Endothelial cell of umbilical vein (primary cell): Measurements from ENCODE around the gene TJP3. TPM values are rescaled to one million over a fixed set of nuclear protein-coding genes. Genes with fewer than 3 reads are reported as not detected.

Experiments
- BruUV-seq: library from RNA; stranded (reverse); fragments of 400-500 nt; replicated peaks from 2 replicates; lab custom pipeline; 2021; lab: Mats Ljungman, UMichigan
- CTCF ChIA-PET: fragments of 300-600, 350-600 bp; sonication (Branson Sonifier 250); formaldehyde crosslinking; loops from one replicate; lab custom pipeline; 2021; ENCODE audit warnings: antibody characterized with exemption, inconsistent platforms; lab: Charles Lee
- POLR2A ChIA-PET: fragments of 300-600, 350-600 bp; sonication (Branson Sonifier 250); formaldehyde crosslinking; loops from one replicate; lab custom pipeline; 2021; ENCODE audit warnings: antibody characterized with exemption, inconsistent platforms; lab: Charles Lee
- DNase-seq: peaks from one replicate; pipeline ENCODE4 v3.0.0-alpha.2; 2011; ENCODE audit warnings: low read depth, low spot score
- FAIRE-seq: peaks from 2 replicates; lab custom pipeline; 2011; peaks lifted over from hg19 to GRCh38; lab: Jason Lieb, UNC
- H2AFZ ChIP-seq: 2 replicates; pipeline ENCODE4 v1.6.0; 2012; ENCODE audit warnings: low read depth, low read length, control low read depth, inconsistent platforms
- H3K27ac ChIP-seq: 2 replicates; pipeline ENCODE4 v1.5.1; 2011; ENCODE audit warnings: low read depth, mild to moderate bottlenecking, control low read depth, low read length, moderate library complexity; ENCODE audit not compliant: insufficient read depth
- H3K27me3 ChIP-seq, 2 experiments: 2 replicates each; pipeline versions ENCODE4 v1.6.0 to v1.6.1; 2011; ENCODE audit warnings: low read length in 2 of 2, mixed read lengths in 1 of 2; ENCODE audit not compliant: control insufficient read depth in 2 of 2, insufficient read depth in 2 of 2
- H3K36me3 ChIP-seq, 2 experiments: 2 replicates in 1 of 2; 3 replicates in 1 of 2; pipeline ENCODE4 v1.5.1; 2011; ENCODE audit warnings: low read length in 2 of 2, mild to moderate bottlenecking in 1 of 2, moderate library complexity in 1 of 2; ENCODE audit not compliant: control insufficient read depth in 2 of 2, insufficient read depth in 2 of 2; ENCODE audit errors: extremely low read depth in 1 of 2
- H3K4me1 ChIP-seq: 3 replicates; pipeline ENCODE4 v1.5.1; 2011; ENCODE audit warnings: mild to moderate bottlenecking, low read length; ENCODE audit not compliant: control insufficient read depth, insufficient read depth; ENCODE audit errors: extremely low read depth
- H3K4me2 ChIP-seq: 2 replicates; pipeline ENCODE4 v1.6.1; 2011; ENCODE audit warnings: low read length, control low read depth, mixed read lengths; ENCODE audit not compliant: insufficient read depth
- H3K4me3 ChIP-seq, 3 experiments: fragments of 200-600 bp in 1 of 3; sonication (generic), shearing (Covaris generic) in 1 of 3; replicated peaks in 1 of 3; 2 replicates each; pipeline ENCODE4 v1.5.1; 2011 to 2016; ENCODE audit warnings: control low read depth in 3 of 3, low read length in 3 of 3, mild to moderate bottlenecking in 2 of 3, inconsistent platforms in 1 of 3, low read depth in 1 of 3, moderate library complexity in 1 of 3; ENCODE audit not compliant: insufficient read depth in 1 of 3
- H3K79me2 ChIP-seq: 2 replicates; pipeline ENCODE4 v1.6.0; 2012; ENCODE audit warnings: low read length, inconsistent platforms; ENCODE audit not compliant: control insufficient read depth, insufficient read depth
- H3K9ac ChIP-seq: replicated peaks from 2 replicates; pipeline ENCODE3; 2011; ENCODE audit warnings: low read length, control low read depth; ENCODE audit not compliant: insufficient read depth; ENCODE audit errors: extremely low read depth
- H3K9me1 ChIP-seq: replicated peaks from 3 replicates; pipeline ENCODE4 v1.6.0; 2011; ENCODE audit warnings: mild to moderate bottlenecking, low read length; ENCODE audit not compliant: control insufficient read depth, insufficient read depth; ENCODE audit errors: extremely low read depth
- H3K9me3 ChIP-seq: replicated peaks from 2 replicates; pipeline ENCODE4 v1.5.1; 2012; ENCODE audit warnings: low read length, inconsistent platforms; ENCODE audit not compliant: control insufficient read depth, insufficient read depth
- H4K20me1 ChIP-seq: replicated peaks from 2 replicates; pipeline ENCODE3; 2011; ENCODE audit warnings: mild to moderate bottlenecking, low read length; ENCODE audit not compliant: control insufficient read depth, insufficient read depth; ENCODE audit errors: extremely low read depth
- FOS ChIP-seq: IDR thresholded peaks from 2 replicates; pipeline ENCODE4 v1.6.1; 2011; ENCODE audit warnings: mild to moderate bottlenecking, low read length, moderate library complexity, borderline replicate concordance; ENCODE audit not compliant: insufficient read depth
- GATA2 ChIP-seq: IDR thresholded peaks from 2 replicates; pipeline ENCODE4 v1.7.0; 2011; ENCODE audit warnings: low read depth, mild to moderate bottlenecking, moderate library complexity, mixed read lengths, low read length; ENCODE audit not compliant: insufficient read length, insufficient read depth
- JUN ChIP-seq: IDR thresholded peaks from 2 replicates; pipeline ENCODE4 v1.6.1; 2011; ENCODE audit warnings: borderline replicate concordance, low read depth; ENCODE audit not compliant: insufficient read length, insufficient read depth
- MYC ChIP-seq: IDR thresholded peaks from one replicate; pipeline ENCODE4 v1.6.1; 2011; ENCODE audit warnings: mild to moderate bottlenecking, low read depth, low read length
- POLR2A ChIP-seq: IDR thresholded peaks from 2 replicates; pipeline ENCODE4 v1.6.1; 2012; ENCODE audit warnings: low read depth, mild to moderate bottlenecking, control low read depth, low read length
- POLR2AphosphoS5 ChIP-seq: IDR thresholded peaks from 2 replicates; pipeline ENCODE4 v1.6.1; 2012; ENCODE audit warnings: low read depth, mild to moderate bottlenecking, control low read depth, low read length, moderate library complexity; ENCODE audit not compliant: insufficient read depth
- dilution Hi-C: fragments of 300-500 bp; cut with MboI; formaldehyde crosslinking; loops from one replicate; pipeline ENCODE4 v1.15.0; 2019; ENCODE audit warnings: low sequenced_read_pairs; ENCODE audit not compliant: extremely low pct_ligation_motif_present
- intact Hi-C: fragments of 100-400 bp; cut with micrococcal nuclease; formaldehyde crosslinking; loops from one replicate; pipeline ENCODE4 v1.10.0; 2022
- polyA plus RNA-seq, 4 experiments: library from polyadenylated mRNA; depleted of rRNA in 3 of 4; stranded (reverse) in 3 of 4; unstranded in 1 of 4; fragments of >200 nt; gene quantifications; 2 replicates each; pipeline versions ENCODE4 v1.2.1 to v1.2.3, GENCODE V29; 2011 to 2012; ENCODE audit warnings: missing spikeins in 1 of 4
- total RNA-seq: library from RNA; stranded (reverse); gene quantifications from 2 replicates; pipeline ENCODE4 v1.2.3, GENCODE V29; 2021
- TF ChIP-seq, protein P1 (sequence below): IDR thresholded peaks from 2 replicates; pipeline ENCODE4 v1.6.1; 2011; ENCODE audit not compliant: insufficient read depth, insufficient read length

Gene TJP3
- total and polyA plus RNA-seq, 2 donors (not counting 3 experiments of a cell fraction or from before 2014, with no cell fraction given), result 0.10 TPM; not detected in 1

DNA sequence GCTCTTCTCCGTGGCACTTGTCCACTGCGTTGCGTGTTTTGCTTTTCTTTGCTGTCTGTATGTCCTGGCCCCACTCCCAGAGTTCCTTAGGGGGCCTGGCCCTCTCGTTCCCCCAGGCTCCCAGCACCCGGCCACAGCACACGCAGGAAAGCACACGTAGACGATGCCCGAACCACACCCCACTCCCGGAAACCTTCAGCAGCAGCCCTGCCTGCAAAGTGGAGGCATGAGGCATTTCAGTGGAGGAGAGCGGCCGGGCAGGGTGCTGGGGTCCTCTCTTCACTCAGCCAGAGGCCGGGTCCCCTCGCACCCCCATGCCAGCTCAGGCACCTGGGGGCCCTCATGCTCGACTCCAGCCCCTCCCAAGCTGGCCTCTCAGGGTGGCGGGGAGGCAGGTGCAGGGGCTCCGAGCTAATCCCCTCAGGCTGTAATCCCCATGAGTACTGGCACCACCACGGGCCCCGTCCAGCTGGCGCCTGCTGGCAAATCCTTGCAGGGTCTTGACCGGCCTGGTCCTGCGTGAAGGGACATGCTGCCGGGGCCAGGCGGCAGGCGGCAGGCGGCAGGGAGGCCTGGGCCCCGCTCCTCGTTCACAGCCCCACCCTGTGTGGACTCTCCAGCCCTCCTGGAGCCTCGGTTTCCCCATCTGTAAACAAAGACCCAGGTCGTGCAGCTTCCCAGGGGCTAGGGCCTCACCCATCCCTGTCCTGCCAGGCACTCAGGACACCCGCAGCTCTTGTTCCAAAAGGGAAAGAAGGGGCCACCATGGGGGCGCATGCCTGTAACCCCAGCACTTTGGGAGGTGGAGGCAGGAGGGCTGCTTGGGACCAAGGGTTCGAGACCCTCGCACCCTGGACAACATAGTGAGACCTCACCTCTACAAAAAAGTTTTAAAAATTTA lies 14.9 kb upstream of the TJP3 start:
- H3K9ac ChIP-seq, result no peak overlapping the region
- H3K9me3 ChIP-seq, result no peaks in the 10 kb centered on the region
- intact Hi-C loops, result no loop called here
- no peak overlapping the region for H3K27ac ChIP-seq
- H3K36me3 ChIP-seq, result peaks cover 2 to 7% of the 10 kb centered on the region in 2 experiments
- dilution Hi-C loops, result no loop called here
- ChIA-PET POLR2A (no interaction called here), CTCF (interaction anchor here (0.8 to 3.5 kb wide), 10 partner anchors 9 to 129 kb away, joined by 3 to 25 read pairs (median 6); no protein-coding TSS in a partner anchor)
- no TSS peak for BruUV-seq
- peaks cover 65% of the 10 kb centered on the region for H3K79me2 ChIP-seq
- H4K20me1 ChIP-seq, result peaks cover 4% of the 10 kb centered on the region
- FAIRE-seq, result no peak
- H3K4me2 ChIP-seq, result no peak overlapping the region
- H3K4me3 ChIP-seq, result no peak overlapping the region
- H3K4me1 ChIP-seq, result peaks cover 2% of the 10 kb centered on the region
- H3K9me1 ChIP-seq, result no peaks in the 10 kb centered on the region
- TF ChIP-seq, protein P1, sequence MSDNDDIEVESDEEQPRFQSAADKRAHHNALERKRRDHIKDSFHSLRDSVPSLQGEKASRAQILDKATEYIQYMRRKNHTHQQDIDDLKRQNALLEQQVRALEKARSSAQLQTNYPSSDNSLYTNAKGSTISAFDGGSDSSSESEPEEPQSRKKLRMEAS, result no peak
- TF ChIP-seq POLR2A, result no peak
- TF ChIP-seq JUN, result no peak
- no peak for TF ChIP-seq GATA2
- TF ChIP-seq FOS, result no peak
- TF ChIP-seq MYC, result no peak
- TF ChIP-seq POLR2AphosphoS5, result no peak
- DNase-seq, result no peak
- no peaks in the 10 kb centered on the region for H3K27me3 ChIP-seq
- no peak overlapping the region for H2AFZ ChIP-seq
